HCT116 (cell line): Measurements from ENCODE around the gene ANKDD1A. TPM values are rescaled to one million over a fixed set of nuclear protein-coding genes. Genes with fewer than 3 reads are reported as not detected.

Source experiments
- ATAC-seq: fragments of 200-7000 bp; cut with Tn5 transposase; 2 replicates; pipeline ENCODE4 v1.9.1; 2020; ENCODE audit warnings: mild to moderate bottlenecking, moderate library complexity
- BruUV-seq: library from RNA; stranded (reverse); fragments of 400-500 nt; replicated peaks from 2 replicates; lab custom pipeline; 2021; lab: Mats Ljungman, UMichigan
- CTCF ChIA-PET: fragments of 300-600 bp; sonication (Branson Sonifier 250); formaldehyde crosslinking; loops from one replicate; lab custom pipeline; 2021; ENCODE audit warnings: antibody characterized with exemption; lab: Charles Lee
- POLR2A ChIA-PET: fragments of 300-600, 350-600 bp; sonication (Branson Sonifier 250); formaldehyde crosslinking; loops from one replicate; lab custom pipeline; 2021; ENCODE audit warnings: antibody characterized with exemption; lab: Charles Lee
- RAD21 ChIA-PET, 2 experiments: fragments of 300-600 bp; sonication (Branson Sonifier 250); formaldehyde crosslinking; loops; one replicate each; lab custom pipeline; 2023; ENCODE audit warnings: low total read pairs in 2 of 2; ENCODE audit not compliant: uncharacterized antibody in 2 of 2, unreplicated experiment in 2 of 2, low non-redundant PET in 1 of 2; lab: Charles Lee
- DNase-seq: peaks from one replicate; pipeline ENCODE4 v3.0.0-alpha.2; 2010; ENCODE audit warnings: low read depth, low spot score
- H2AFZ ChIP-seq: fragments of 200-600 bp; shearing (Covaris generic), sonication (generic); 2 replicates; pipeline ENCODE4 v1.6.1; 2017; ENCODE audit warnings: low read depth, mixed run types, mixed read lengths, antibody characterized with exemption, low read length; ENCODE audit not compliant: poor library complexity, severe bottlenecking
- H3K27ac ChIP-seq: 2 replicates; pipeline ENCODE4 v1.5.1; 2012; ENCODE audit warnings: low read depth, low read length
- H3K27me3 ChIP-seq: fragments of 200-600 bp; sonication (generic); 2 replicates; pipeline ENCODE4 v1.6.1; 2016; ENCODE audit warnings: mixed run types, low read length, mixed read lengths; ENCODE audit not compliant: insufficient read depth
- H3K36me3 ChIP-seq, 2 experiments: fragments of 200-500 bp in 1 of 2; fragments of 200-600 bp in 1 of 2; sonication (Bioruptor generic) in 1 of 2; sonication (generic) in 1 of 2; 2 replicates each; pipeline versions ENCODE4 v1.5.1 to v1.6.1; 2014 to 2016; ENCODE audit warnings: low read length in 2 of 2, inconsistent platforms in 1 of 2, mixed read lengths in 1 of 2, mixed run types in 1 of 2; ENCODE audit not compliant: insufficient read depth in 2 of 2, control insufficient read depth in 1 of 2
- H3K4me1 ChIP-seq, 2 experiments: fragments of 200-600 bp in 1 of 2; sonication (generic) in 1 of 2; 2 replicates each; pipeline versions ENCODE4 v1.5.1 to v1.6.1; 2012 to 2017; ENCODE audit warnings: low read length in 2 of 2, inconsistent platforms in 1 of 2, mild to moderate bottlenecking in 1 of 2, mixed read lengths in 1 of 2, mixed run types in 1 of 2, moderate library complexity in 1 of 2; ENCODE audit not compliant: insufficient read depth in 2 of 2, control insufficient read depth in 1 of 2
- H3K4me2 ChIP-seq: fragments of 200-600 bp; sonication (generic); 2 replicates; pipeline ENCODE4 v1.6.1; 2017; ENCODE audit warnings: mixed run types, low read length, mixed read lengths
- H3K4me3 ChIP-seq, 2 experiments: fragments of 200-600 bp in 1 of 2; sonication (generic) in 1 of 2; replicated peaks in 1 of 2; 2 replicates each; pipeline ENCODE4 v1.5.1; 2011 to 2016; ENCODE audit warnings: low read length in 2 of 2, control low read depth in 1 of 2, low read depth in 1 of 2, mild to moderate bottlenecking in 1 of 2, mixed read lengths in 1 of 2, mixed run types in 1 of 2
- H3K79me2 ChIP-seq: fragments of 200-600 bp; sonication (generic); 2 replicates; pipeline ENCODE4 v1.6.1; 2017; ENCODE audit warnings: mild to moderate bottlenecking, mixed run types, low read length, moderate library complexity, mixed read lengths; ENCODE audit not compliant: insufficient read depth
- H3K9ac ChIP-seq: fragments of 200-600 bp; sonication (generic); 2 replicates; pipeline ENCODE4 v1.6.1; 2016; ENCODE audit warnings: low read length, mixed read lengths
- H3K9me2 ChIP-seq: fragments of 200-600 bp; sonication (generic), shearing (Covaris generic); 2 replicates; pipeline ENCODE4 v1.6.1; 2017; ENCODE audit warnings: mixed run types, mild to moderate bottlenecking, moderate library complexity; ENCODE audit not compliant: insufficient read depth
- H3K9me3 ChIP-seq, 2 experiments: fragments of 200-500 bp in 1 of 2; fragments of 200-600 bp in 1 of 2; sonication (Bioruptor generic) in 1 of 2; sonication (generic) in 1 of 2; 2 replicates each; pipeline ENCODE4 v1.6.1; 2014 to 2017; ENCODE audit warnings: low read length in 2 of 2, mixed read lengths in 2 of 2, inconsistent platforms in 1 of 2, low read depth in 1 of 2, mild to moderate bottlenecking in 1 of 2, mixed run types in 1 of 2, moderate library complexity in 1 of 2; ENCODE audit not compliant: control insufficient read depth in 1 of 2, insufficient read depth in 1 of 2
- H4K20me1 ChIP-seq: fragments of 200-600 bp; sonication (generic), shearing (Covaris generic); 2 replicates; pipeline ENCODE4 v1.6.1; 2017; ENCODE audit warnings: mixed run types, mild to moderate bottlenecking, moderate library complexity; ENCODE audit not compliant: insufficient read depth
- CBX3 ChIP-seq: IDR thresholded peaks from 2 replicates; pipeline ENCODE4 v1.6.1; 2012; ENCODE audit warnings: low read depth
- CEBPB ChIP-seq: IDR thresholded peaks from 2 replicates; pipeline ENCODE4 v1.6.1; 2012; ENCODE audit warnings: low read depth
- ELF1 ChIP-seq: IDR thresholded peaks from 2 replicates; pipeline ENCODE4 v1.6.1; 2012; ENCODE audit warnings: low read depth, borderline replicate concordance
- FOSL1 ChIP-seq: IDR thresholded peaks from 2 replicates; pipeline ENCODE4 v1.6.1; 2012; ENCODE audit warnings: low read depth
- JUND ChIP-seq: IDR thresholded peaks from 2 replicates; pipeline ENCODE4 v1.6.1; 2012
- SRF ChIP-seq: IDR thresholded peaks from 2 replicates; pipeline ENCODE4 v1.6.1; 2012; ENCODE audit warnings: low read depth
- TCF7L2 ChIP-seq: IDR thresholded peaks from 2 replicates; pipeline ENCODE4 v1.7.0; 2011; ENCODE audit warnings: borderline replicate concordance, inconsistent platforms; ENCODE audit not compliant: insufficient read depth, insufficient read length; ENCODE audit errors: extremely low read depth
- YY1 ChIP-seq: IDR thresholded peaks from 2 replicates; pipeline ENCODE4 v1.6.1; 2011; ENCODE audit warnings: low read length, low read depth, moderate library complexity, mild to moderate bottlenecking; ENCODE audit not compliant: insufficient replicate concordance; ENCODE audit errors: extremely low read depth
- intact Hi-C: fragments of 100-400 bp; cut with micrococcal nuclease; formaldehyde crosslinking; loops from 2 replicates; pipeline ENCODE4 v1.10.0; 2022
- total RNA-seq: library from RNA; stranded (reverse); gene quantifications from one replicate; pipeline ENCODE4 v1.2.1, GENCODE V29; 2021; ENCODE audit not compliant: unreplicated experiment
- TF ChIP-seq, protein P1 (sequence below): IDR thresholded peaks from 2 replicates; pipeline ENCODE4 v1.6.1; 2012
- TF ChIP-seq, protein P2 (sequence below): IDR thresholded peaks from 2 replicates; pipeline ENCODE4 v1.6.1; 2011; ENCODE audit warnings: mild to moderate bottlenecking, low read length, moderate library complexity; ENCODE audit not compliant: insufficient replicate concordance; ENCODE audit errors: extremely low read depth

The ANKDD1A gene
- total RNA-seq, 1 experiment from 2014 or later: 8.1 TPM

DNA sequence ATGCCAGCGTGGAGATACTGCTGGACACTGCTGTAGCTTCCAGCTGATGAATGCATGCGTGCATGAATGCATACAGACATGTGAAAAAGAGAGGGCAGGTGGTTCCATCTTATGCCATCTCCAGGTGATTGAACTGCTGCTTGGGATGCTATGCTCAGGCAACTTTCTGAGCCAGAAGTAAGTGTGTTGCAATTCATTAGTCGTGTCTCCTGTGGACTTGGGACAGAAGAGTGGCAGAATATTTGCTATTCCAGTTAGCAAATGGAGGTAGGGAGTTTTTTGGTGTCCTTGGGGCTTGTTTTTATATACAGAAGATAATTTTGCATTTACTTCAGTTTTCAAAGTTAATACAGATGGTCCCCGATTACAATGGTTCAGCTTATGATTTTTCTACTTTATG, 33.3 kb downstream of the ANKDD1A start:
- H3K9me3 ChIP-seq: no peaks in the 10 kb centered on the region
- no peak for ATAC-seq
- no peaks in the 10 kb centered on the region for H4K20me1 ChIP-seq
- intact Hi-C loops: no loop called here
- POLR2A ChIA-PET: no interaction called here
- no peak for DNase-seq
- no peak overlapping the region for H3K4me2 ChIP-seq
- BruUV-seq: no TSS peak
- RAD21 ChIA-PET: no interaction called here
- H2AFZ ChIP-seq: no peak overlapping the region
- no peaks in the 10 kb centered on the region for H3K27me3 ChIP-seq
- CTCF ChIA-PET: no interaction called here
- H3K36me3 ChIP-seq: no peaks in the 10 kb centered on the region
- no peaks in the 10 kb centered on the region for H3K4me1 ChIP-seq
- H3K4me3 ChIP-seq: no peak overlapping the region
- H3K27ac ChIP-seq: no peak overlapping the region
- H3K9me2 ChIP-seq: no peaks in the 10 kb centered on the region
- H3K9ac ChIP-seq: no peak overlapping the region
- H3K79me2 ChIP-seq: no peaks in the 10 kb centered on the region
- TF ChIP-seq CBX3 (no peak), SRF (no peak), YY1 (no peak), JUND (no peak)
- TF ChIP-seq, protein P1, sequence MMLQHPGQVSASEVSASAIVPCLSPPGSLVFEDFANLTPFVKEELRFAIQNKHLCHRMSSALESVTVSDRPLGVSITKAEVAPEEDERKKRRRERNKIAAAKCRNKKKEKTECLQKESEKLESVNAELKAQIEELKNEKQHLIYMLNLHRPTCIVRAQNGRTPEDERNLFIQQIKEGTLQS: no peak
- TF ChIP-seq, all 23 proteins: peak for 0

DNA sequence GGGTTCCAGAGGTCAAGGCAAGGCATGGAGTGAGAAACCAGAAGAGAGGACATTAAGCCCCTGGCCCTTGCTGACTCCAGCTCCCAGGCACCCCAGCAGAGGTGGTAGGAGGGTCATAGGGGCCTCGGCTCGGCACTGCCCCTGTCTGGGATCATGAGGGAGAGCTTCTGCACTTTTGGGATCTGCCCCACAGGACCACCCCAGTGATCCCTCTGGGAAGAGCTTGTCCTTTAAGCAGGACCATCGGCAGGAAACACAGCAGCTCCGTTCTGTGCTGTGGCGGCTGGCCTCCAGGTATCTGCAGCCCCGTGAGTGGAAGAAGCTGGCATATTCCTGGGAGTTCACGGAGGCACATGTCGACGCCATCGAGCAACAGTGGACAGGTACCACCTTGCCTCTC, 35.5 kb downstream of the ANKDD1A start:
- no TSS peak for BruUV-seq
- intact Hi-C loops: no loop called here
- H3K9me2 ChIP-seq: no peaks in the 10 kb centered on the region
- ChIA-PET CTCF (no interaction called here), POLR2A (no interaction called here), RAD21 (no interaction called here)
- no peaks in the 10 kb centered on the region for H3K36me3 ChIP-seq
- H3K79me2 ChIP-seq: no peaks in the 10 kb centered on the region
- no peaks in the 10 kb centered on the region for H3K9me3 ChIP-seq
- DNase-seq (no peak), ATAC-seq (0 out of 2 replicates have a peak, but pooled peaks have one; percentile 16)
- H3K27ac ChIP-seq: no peak overlapping the region
- no peaks in the 10 kb centered on the region for H3K4me1 ChIP-seq
- no peak overlapping the region for H3K9ac ChIP-seq
- no peaks in the 10 kb centered on the region for H4K20me1 ChIP-seq
- no peak overlapping the region for H3K4me3 ChIP-seq
- no peaks in the 10 kb centered on the region for H3K27me3 ChIP-seq
- no peak overlapping the region for H3K4me2 ChIP-seq
- no peak overlapping the region for H2AFZ ChIP-seq
- TF ChIP-seq JUND: no peak
- TF ChIP-seq TCF7L2: no peak
- TF ChIP-seq FOSL1: no peak
- TF ChIP-seq, protein P2, sequence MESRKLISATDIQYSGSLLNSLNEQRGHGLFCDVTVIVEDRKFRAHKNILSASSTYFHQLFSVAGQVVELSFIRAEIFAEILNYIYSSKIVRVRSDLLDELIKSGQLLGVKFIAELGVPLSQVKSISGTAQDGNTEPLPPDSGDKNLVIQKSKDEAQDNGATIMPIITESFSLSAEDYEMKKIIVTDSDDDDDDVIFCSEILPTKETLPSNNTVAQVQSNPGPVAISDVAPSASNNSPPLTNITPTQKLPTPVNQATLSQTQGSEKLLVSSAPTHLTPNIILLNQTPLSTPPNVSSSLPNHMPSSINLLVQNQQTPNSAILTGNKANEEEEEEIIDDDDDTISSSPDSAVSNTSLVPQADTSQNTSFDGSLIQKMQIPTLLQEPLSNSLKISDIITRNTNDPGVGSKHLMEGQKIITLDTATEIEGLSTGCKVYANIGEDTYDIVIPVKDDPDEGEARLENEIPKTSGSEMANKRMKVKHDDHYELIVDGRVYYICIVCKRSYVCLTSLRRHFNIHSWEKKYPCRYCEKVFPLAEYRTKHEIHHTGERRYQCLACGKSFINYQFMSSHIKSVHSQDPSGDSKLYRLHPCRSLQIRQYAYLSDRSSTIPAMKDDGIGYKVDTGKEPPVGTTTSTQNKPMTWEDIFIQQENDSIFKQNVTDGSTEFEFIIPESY: no peak
- TF ChIP-seq CEBPB: no peak
- TF ChIP-seq ELF1: no peak
- no peak for TF ChIP-seq YY1
- TF ChIP-seq, protein P1: no peak
- TF ChIP-seq, all 23 proteins: peak for 0
